GM12878 (cell line): Measurements from ENCODE around the gene KCNH5.

Source experiments
- POLR2AphosphoS5 ChIP-seq: IDR thresholded peaks from 2 replicates; pipeline ENCODE4 v1.6.1; 2011; ENCODE audit warnings: mild to moderate bottlenecking, low read length, inconsistent platforms
- ZSCAN29 ChIP-seq: fragments of 450-650 bp; IDR thresholded peaks from 2 replicates; pipeline ENCODE4 v1.6.1; 2017; ENCODE audit warnings: mild to moderate bottlenecking, moderate library complexity

DNA sequence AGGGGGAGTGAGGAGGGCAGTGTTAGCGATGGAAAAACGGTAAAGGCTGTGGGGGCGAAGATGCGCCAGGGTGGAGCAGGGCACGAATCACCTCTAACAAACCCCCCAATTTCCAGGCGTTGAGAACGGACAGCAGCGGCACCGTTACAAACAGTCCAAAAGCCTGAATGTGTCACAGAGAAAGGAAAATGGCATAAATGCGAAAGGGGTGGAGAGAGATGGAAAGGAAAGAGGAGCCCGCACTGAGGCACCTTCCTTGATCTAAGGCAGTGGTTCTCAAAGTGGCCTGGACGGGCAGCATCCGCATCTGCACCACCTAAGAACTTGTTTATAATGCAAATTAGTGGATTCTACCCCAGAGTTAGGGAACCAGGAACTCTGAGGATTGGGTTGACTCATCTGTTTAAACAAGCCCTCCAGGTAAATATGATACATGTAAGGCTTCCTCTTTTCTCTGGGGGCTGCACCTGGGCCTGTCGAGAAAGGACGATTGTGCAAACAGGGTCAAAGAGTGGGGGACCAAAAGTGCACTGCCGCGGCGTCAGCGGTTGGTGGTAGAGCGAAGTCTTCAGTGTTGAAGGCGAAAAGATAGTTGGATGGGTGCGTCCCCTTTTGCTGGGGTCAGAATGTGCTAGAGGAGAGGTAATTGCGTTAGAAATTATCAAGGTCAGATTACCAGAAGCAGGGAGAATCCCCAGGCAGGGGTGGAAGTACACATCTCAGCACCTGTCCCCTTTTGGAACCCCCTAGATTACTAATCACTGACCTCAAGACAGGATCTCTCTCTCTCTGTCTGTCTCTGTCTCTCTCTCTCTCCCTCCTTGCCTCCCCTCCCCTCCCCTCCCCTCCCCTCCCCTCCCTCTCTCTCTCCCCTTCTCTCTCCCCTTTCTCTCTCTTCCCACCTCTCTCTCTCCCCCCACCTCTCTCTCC lies 1.3 kb upstream of the KCNH5 start:
- TF ChIP-seq POLR2AphosphoS5 (no peak), ZSCAN29 (no peak)
